ENCODE data around the gene ABHD12.

The ABHD12 gene

DNA sequence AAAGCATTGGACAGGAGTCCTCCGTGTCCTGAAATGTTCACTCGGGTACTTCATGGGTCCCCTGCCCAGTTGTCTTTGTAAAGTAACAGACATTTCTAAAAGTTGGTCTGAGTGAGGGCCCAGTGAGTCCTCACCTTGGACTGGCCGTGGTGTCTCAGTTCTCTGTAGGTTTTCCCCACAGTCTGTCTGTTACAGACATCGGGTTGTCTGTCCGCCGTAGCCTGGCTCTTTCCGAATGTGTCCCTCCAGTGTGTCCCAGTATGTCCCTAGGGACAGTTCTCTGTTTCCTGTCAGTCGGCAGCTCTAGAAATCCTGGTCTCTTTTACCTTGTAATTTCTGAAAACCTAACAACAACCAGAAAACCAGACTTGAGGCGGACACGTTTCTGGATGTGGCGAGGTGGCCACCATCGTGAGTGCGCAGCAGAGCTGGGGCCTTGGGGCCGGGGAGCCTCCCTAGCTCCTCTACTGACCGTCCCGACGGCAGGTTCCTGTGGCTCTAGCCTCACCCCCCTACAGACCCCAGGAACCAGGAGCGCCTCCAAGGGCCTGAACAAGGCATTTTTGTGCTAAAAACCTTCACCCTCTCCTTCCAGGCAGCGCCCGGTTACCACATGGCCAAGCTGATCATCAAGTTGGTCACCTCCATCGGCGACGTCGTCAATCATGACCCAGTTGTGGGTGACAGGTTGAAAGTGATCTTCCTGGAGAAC is 100.6 kb downstream of the ABHD12 start:
- no peak for DNase-seq (ENCODE audit: low read depth)

DNA sequence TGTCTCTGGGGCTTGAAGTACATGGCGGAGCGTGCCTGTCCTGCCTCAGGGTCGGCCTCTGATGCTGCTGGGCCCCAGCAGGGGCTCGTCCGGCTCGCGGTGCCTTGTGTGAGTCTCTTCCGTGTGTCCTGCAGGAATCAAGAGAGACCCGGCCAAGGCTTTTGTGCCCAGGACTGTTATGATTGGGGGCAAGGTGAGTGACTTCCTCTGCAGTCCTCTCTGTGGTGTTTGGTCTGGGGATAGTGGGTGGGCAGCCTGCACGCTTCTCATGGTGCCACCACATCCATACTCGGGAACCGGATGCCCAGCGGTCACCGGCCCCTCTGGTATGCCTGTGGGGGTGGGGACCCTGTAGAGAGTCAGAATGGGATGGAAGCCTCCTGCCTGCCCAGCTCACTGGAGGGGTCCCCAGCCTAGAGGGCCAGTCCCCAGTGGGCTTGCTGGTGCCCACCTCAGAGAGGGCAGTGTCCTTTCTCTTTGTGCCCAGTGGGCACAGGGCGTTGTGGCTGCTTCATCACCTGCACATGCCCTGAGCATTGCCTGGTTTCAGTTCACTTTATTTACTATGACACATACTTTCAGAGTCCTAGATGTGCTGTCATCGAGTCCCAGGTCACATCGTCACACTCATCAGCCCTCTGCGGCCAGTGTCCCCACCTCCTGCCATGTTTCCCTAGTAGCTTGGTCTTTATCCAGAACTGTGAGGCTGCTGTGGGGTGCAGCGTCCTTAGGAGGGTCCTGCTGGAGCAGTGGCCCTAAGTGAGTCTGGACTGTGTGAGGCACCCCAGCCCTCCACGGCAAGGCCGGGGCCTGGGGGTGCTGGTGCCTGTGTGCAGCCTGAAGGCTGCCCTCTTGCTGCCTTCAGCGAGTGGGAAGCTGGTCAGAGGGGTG is 102.1 kb downstream of the ABHD12 start:
- DNase-seq (ENCODE audit: low read depth), result no peak

DNA sequence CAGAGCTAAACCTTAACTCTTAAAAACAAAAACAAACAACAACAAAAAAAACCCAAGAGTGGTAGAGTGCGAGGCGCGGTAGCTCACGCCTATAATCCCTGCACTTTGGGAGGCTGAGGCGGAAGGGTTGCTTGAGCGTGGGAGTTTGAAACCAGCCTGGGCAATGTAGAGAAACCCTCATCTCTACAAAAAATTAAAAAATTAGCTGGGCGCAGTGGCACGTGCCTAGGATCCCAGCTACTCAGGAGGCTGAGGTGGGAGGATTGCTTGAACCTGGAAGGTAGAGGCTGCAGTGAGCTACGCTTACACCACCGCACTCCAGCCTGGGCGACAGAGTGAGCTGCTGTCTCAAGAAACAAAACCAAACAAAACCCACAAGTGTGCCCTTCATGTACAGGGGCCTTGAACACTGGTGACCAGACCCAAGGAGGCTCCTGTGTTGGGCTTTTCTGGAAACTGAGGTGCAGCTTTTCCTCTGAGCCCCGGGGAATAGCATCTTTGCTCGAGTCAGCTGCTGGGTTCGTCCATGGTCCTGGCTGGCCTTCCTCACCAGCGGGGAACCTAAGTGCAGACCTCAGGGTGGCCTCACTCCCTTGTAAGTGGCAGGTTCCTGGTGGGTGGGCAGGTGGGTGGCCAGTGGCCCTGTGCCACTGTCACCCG is 102.9 kb downstream of the ABHD12 start:
- DNase-seq (ENCODE audit: low read depth), result no peak

DNA sequence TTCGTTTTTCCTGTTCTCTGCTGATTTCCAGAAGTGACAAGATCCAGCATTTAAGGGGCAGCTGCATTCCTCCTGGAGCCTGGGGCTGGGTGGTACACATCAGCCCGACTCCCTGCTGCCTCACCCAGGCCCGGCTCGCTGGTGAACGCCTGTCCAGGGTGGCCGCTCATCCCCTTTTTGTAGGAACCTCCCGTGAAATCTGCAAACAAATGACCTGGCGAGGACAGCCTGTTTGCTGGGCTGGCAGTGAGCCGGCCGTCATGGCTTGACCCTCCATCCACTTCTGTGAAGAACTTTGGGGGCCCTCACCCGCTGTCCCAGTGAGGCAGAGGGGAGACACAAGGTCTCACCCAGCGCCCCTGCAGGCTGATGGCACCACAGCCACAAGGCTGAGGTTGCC is 103.7 kb downstream of the ABHD12 start:
- DNase-seq (ENCODE audit: low read depth), result no peak

DNA sequence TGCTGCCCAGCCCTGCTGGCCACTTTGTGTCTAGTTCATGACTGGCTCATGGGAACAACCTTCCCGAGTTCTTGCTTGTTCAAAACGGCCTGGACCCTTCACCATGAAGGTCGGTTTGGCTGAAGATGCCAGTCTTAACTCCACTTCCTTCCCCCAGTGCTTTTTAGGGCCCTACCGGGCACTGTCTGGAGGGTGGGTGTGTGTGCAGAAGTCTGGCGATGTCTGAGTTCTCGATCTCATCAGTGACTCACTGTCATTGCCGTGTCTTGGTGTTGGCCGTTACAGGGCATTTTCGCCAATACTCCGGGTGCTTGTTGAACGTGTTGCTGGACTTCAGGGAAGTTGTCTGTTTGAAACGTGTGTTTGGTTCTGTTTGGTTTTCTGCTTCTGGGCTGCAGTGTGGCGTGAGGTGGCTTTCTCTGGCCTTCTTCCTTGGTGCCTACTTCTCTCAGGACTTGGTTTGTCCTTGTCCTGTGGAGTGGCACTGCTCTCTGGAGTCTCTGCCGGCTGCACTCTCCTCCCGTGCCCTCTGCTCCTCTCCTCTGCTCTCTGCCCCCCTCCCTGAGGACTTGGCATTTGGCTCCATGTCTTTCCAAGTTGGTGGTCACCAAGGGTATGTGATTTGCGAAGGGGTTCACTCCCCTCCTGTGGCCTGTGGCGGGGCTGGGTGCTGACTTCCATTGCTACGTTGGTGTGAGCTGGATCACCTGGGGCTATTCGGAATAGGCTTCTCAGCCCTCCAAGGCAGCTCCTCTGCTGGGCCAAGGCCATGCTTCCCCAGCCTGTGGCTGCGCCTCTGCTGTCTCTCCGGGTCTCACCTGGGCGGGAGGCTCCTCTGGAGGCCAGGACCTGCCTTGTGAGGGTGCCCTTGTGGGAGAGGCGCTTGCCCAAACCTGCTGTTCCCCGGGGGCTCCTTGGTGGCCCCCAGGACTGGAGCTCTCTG is 104.5 kb downstream of the ABHD12 start:
- DNase-seq (ENCODE audit: low read depth), result no peak

DNA sequence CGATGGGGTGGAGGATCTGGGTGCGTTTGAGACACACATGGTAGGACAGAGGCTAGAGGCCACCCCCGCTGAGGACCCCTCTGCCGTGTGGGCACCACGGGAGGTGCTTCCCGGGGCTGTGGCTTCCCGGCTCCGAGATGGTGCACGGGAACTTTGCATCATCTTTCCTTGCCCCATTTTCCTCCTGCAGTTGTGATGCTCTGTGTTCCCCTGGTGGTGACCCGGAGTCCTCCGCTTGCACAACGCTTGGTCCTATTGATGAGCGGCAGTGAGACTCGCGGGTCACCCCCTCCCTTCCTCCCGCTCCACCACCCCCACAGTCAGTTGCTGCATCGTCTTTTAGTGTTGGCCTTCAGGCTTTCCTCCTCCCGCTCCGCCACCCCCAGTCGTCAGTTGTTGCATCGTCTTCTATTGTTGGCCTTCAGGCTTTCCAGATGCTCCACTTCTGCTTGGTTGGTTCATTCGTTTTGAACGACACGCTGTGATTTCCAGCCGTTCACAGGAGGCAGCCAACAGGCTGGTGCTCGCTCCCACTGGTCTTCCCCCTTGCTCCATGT is 105.5 kb downstream of the ABHD12 start:
- DNase-seq (ENCODE audit: low read depth), result no peak

DNA sequence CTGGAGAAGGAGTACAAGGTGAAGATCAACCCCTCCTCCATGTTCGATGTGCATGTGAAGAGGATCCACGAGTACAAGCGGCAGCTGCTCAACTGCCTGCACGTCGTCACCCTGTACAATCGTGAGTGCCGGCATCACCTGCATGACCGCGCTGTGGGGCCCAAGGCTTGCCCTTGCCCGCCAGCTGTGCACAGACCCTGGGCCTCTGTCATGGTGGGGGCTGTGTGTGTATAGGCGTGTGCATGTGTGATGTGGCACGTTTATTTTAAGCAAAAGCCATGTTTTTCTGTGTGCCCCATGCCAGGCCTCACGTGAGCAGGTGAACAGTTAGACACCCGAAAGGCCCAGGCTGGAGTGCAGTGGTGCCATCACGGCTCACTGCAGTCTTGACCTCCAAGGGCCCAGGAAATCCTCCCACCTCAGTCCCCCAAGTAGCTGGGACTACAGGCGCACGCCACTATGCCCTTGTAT is 106.5 kb downstream of the ABHD12 start:
- DNase-seq (ENCODE audit: low read depth), result no peak

DNA sequence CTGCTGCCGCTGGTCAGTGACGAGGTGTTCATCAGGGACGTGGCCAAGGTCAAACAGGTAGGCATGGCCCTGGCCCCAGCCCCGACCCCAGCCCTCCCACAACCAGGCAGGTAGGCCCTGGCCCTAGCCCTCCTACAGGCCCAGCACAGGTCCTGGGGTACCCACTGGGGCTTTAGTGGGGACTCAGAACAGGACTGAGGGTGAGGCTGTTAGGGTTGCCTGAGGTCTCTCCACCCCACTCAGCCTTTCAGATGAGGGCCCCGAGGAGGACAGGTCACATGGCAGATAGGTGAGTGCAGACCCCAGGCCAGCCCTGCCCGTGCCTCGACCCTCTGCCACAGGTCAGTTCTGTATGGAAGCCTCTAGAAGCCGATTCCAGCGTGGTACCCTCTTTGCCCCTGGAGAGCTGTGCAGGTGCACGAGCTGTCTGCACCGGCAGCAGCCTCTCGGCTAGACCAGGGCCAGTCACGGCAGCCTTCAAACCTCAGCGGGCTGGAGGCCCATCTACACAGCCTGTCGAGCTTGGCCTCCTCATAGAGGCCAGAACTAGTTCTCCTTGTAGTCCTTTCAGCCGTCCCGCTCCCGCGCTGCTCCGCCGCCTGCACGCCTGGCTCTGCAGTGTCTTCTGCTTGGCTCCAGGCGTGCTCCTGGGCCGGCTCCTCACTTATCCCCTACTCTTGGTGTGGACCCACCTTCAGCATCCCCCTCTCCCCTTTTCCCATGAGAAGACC is 107.2 kb downstream of the ABHD12 start:
- DNase-seq (ENCODE audit: low read depth), result no peak

DNA sequence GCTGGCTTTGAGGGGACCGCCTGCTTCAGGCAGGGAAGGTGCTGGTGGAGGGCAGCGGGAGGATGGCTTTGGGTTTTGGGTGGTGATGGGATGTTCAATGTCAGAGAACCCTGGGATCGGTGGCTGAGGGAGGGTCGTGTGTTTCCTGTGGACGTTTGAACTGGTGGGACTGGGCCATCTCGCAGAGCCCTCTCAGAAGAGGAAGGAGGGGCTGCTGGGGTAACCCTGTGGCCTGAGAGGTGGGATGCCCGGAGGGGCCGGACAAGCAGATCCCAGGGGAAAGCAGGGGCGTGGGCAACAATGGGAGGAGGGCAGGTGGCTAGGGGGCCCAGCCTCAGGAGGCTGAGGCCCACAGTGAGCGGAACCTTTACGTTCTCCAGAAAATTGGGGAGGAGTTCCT is 107.8 kb downstream of the ABHD12 start:
- DNase-seq (ENCODE audit: low read depth), result no peak

DNA sequence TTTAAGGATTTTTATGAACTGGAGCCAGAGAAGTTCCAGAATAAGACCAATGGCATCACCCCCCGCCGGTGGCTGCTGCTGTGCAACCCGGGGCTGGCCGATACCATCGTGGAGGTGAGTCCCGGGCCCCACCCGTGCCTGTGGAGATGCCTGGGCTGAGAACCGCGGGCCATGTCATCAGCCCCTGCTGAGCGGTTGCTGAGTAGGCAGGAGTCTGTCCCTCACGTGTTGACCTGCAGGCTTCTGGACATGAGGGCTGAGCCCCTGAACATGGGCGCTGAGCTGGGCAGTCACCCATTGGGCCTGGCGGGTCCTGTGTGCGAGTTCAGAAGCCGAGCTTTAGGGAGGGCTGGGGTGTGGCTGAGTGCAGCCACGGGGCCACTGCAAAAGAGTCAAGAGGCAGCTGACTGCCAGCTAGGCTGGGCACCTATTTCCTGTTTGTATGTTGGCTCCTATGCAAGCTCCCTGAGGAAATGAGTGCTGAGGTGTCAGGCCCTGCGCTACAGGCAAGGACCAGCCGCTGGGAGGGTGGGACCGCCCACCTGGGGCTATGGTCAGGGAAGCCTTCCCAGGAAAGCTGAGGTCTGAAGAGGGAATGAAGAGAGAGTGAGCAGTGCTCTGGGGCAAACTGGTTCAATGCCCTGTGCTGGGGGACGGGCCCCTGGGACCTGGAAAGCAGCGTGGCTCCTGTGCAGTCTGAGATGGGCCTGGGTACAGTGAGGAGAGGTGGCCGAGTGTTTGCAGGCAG is 108.4 kb downstream of the ABHD12 start:
- no peak for DNase-seq (ENCODE audit: low read depth)

DNA sequence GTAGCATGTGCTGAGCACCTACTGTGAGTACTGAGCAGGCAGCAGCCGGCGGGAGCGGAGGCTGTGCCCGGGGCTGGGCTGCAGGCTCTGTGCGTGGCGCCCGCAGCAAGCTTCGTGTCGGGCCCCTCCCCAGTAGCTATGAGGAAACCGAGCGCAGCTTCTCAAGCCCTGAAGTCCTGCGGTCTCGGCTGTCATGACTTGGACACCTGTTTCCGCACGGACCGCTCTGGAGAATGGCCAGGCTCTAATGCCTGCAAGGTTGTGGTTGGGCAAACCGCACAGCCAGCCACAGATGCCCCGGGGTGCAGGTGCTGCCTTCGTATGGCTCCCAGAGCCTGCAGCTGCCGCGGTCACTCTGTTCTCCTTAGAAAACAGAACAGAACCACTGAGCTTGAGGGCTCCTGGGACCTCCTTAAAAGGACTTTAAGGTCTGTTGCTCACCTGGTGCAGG is 109.1 kb downstream of the ABHD12 start:
- no peak for DNase-seq (ENCODE audit: low read depth)

DNA sequence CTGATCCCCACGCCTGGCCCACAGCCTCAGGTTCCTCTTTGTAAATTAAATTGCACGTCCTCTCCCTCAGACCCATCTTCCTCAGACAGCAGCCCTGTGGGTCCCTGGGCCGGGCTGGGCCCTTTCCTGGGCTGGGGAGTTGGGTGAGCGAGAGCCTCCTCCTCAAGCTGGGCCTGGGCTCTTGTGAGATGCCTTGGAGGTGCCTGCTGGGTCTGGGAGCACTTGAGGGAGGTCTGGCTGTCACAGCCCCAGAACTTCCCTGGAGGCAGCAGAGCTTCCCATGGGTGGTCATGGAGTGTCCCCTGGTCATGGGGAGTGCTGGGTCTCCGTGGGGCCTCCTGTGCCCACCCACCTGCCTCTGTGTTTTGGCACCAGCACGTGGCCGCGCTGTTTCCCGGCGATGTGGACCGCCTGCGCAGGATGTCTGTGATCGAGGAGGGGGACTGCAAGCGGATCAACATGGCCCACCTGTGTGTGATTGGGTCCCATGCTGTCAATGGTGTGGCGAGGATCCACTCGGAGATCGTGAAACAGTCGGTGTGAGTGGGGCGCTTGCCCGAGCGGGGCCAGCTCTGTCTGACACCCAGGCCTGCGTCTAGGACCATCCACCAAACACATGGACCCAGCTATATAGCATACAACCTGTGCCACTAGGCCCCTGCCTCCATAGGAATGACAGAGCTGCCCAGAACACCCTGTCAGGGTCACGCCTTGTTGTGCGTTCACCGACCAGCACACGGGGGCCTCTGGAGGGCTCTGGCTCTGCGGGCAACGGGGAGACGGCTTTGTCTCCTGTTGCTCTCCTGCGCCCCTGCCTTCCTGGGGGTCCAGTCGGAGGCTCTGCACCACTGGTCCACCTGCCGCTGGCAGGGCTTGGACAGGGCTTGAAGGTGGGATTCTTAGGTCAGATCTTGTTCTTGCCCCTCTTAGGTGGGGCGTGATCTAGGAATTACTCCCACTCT is 109.8 kb downstream of the ABHD12 start:
- no peak for DNase-seq (ENCODE audit: low read depth)

DNA sequence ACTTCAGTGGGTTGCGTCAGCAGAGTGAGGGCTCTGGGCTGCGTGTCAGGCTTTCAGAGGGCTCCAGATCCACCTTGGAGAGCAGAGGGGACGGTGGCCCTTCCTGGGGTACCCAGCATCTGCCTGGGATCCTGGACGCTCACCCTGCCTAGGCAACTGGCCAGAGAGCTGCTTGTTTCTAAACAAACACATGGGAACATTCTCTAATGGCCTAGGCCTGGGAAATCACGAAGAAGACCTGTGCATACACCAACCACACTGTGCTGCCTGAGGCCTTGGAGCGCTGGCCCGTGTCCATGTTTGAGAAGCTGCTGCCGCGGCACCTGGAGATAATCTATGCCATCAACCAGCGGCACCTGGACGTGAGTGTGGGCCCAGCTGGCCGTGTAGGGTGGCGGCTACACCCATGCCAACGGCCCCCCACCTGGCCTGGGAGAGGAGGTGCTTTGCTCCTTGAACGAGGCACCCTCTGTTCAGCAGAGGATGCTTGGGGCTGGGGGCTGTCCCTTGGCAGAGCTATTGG is 110.5 kb downstream of the ABHD12 start:
- DNase-seq (ENCODE audit: low read depth), result no peak

DNA sequence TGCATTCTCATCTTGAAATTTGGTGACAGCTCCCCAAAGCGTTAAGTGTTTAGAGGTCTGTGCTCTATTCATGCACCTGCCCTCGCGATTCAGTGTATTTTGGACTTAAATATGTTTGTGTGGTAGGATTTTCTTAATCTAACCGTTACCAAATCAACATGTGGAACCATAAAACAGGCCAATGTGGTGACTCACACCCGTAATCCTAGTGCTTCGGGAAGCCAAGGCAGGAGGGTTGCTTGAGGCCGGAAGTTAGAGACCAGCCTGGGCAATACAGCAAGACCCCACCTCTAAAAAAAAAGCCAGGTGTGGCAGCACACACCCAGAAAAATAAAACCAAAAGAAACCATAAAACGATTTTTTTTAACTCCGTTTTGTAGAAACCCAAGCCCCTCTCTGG is 111.2 kb downstream of the ABHD12 start:
- DNase-seq (ENCODE audit: low read depth), result no peak

DNA sequence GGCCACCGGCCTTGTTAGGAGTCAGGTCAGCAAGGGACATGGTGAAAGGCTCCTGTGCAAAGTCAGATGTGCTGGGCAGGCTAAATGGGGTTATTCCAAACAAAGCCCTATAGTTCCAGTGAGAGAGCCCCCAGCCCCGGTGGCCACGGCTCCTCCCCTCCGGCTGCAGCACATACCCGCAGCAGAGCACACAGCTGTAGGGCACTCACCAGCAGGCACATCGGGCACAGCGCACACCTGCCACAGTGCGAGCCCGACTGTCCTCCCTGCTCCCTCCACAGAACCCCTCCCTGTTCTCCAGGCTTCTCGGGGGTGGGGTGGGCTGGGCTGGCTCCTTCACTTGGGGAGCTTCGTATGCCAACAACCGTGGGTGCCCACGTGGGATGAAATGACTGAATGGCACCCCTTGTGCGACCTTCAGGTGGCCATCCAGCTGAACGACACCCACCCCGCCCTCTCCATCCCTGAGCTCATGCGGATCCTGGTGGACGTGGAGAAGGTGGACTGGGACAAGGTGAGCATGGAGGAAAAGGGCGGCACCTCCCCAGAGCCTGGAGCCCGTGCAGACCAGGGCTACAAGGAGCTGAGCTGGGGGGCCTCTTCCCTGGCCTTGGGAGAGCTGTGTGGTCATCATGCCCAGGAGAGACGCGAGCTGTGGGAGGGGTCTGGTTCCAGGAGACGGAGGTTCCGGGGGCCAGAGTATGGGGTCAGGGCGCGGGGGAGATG is 111.8 kb downstream of the ABHD12 start:
- no peak for DNase-seq (ENCODE audit: low read depth)

DNA sequence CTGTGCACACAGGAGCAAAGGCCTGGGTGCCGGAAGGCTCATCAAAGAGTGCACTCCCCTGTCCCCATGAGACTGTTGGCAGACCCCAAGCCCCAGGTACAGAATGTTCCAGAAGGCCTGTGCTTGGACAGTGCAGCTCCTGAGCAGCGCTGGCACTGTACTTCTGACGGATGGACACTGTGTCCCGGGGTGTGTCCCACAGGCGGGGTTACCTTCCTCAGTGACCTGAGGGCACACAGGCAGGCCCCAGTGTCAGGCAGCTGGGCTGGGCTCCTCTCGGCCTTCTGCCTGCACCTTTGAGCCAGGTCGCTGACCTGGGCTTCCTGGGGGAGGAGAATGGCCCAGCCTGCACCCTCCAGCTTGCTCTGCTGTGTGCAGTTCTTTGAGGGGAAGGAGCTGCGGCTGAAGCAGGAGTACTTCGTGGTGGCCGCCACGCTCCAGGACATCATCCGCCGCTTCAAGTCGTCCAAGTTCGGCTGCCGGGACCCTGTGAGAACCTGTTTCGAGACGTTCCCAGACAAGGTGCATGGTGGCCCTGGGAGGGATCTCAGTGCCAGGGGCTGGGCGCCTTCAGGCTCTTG is 112.6 kb downstream of the ABHD12 start:
- DNase-seq (ENCODE audit: low read depth), result no peak

DNA sequence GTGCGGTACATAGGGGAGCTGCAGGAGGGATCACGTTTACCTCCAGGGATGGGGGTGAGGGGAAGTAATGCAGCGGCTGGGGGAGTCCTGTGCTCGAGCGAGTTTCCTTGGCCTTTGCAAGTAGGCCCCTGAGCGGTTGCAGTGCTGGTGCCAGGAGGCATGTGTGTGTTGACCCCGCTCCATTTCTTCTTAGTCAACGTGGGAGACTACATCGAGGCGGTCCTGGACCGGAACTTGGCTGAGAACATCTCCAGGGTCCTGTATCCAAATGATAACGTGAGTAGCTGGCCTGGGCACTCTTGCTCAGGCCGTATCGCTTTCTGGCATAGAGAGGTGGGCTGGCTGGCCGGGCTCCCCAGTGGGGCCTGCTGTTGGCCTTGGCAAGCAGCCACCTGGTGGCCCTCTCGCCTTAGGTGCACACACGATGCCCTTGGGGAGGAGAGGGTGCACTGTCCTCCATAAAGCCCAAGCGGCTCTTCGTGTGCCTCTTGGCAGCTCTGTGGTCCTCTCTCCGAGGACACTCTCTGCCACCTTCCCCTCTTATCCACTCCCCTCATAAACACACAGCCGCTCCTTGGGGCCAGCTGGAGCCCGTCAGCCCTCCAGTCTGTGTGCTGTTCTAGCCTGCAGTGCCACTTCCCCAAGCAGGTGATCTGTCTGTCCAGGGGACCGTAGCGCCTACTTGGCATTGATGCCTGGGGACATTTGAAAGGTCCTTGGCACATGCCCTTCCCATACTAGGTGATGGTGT is 113.4 kb downstream of the ABHD12 start:
- no peak for DNase-seq (ENCODE audit: low read depth)
